DOHH2 (cell line): ENCODE results near the gene THAP4.

ENCODE experiments used
- H3F3A ChIP-seq: fragments of 200-600 bp; sonication (generic), shearing (Covaris generic); 2 replicates; pipeline ENCODE4 v1.6.0; 2016; ENCODE audit warnings: antibody characterized with exemption, mild to moderate bottlenecking; ENCODE audit not compliant: control insufficient read depth, insufficient read depth
- H3K27ac ChIP-seq: fragments of 200-600 bp; sonication (generic); 2 replicates; pipeline ENCODE4 v1.5.1; 2014; ENCODE audit warnings: low read depth, mild to moderate bottlenecking, low read length, moderate library complexity
- H3K27me3 ChIP-seq: fragments of 200-600 bp; sonication (generic); 2 replicates; pipeline ENCODE4 v1.6.1; 2014; ENCODE audit warnings: mild to moderate bottlenecking, low read length, mixed read lengths; ENCODE audit not compliant: control insufficient read depth
- H3K36me3 ChIP-seq: fragments of 200-600 bp; sonication (generic); 2 replicates; pipeline ENCODE4 v1.6.1; 2014; ENCODE audit warnings: mild to moderate bottlenecking, low read length, moderate library complexity, mixed read lengths; ENCODE audit not compliant: control insufficient read depth
- H3K4me1 ChIP-seq: fragments of 200-600 bp; sonication (generic); 2 replicates; pipeline ENCODE4 v1.6.1; 2014; ENCODE audit warnings: mild to moderate bottlenecking, low read length, mixed read lengths; ENCODE audit not compliant: control insufficient read depth
- H3K4me2 ChIP-seq: fragments of 200-600 bp; sonication (generic); 2 replicates; pipeline ENCODE4 v1.6.0; 2014; ENCODE audit warnings: mild to moderate bottlenecking, low read length, moderate library complexity
- H3K4me3 ChIP-seq: fragments of 200-600 bp; sonication (generic); 2 replicates; pipeline ENCODE4 v1.5.1; 2014; ENCODE audit warnings: mild to moderate bottlenecking, low read length, mixed read lengths
- H3K79me2 ChIP-seq: fragments of 200-600 bp; sonication (generic); 2 replicates; pipeline ENCODE4 v1.6.1; 2014; ENCODE audit warnings: mild to moderate bottlenecking, low read length, mixed read lengths; ENCODE audit not compliant: control insufficient read depth
- H3K9me2 ChIP-seq: fragments of 200-600 bp; sonication (generic); replicated peaks from 2 replicates; pipeline ENCODE4 v1.6.1; 2014; ENCODE audit warnings: mild to moderate bottlenecking, low read length, mixed read lengths; ENCODE audit not compliant: control insufficient read depth
- H3K9me3 ChIP-seq: fragments of 200-600 bp; sonication (generic); 2 replicates; pipeline ENCODE4 v1.6.1; 2014; ENCODE audit warnings: antibody characterized with exemption, low read length, mixed read lengths; ENCODE audit not compliant: control insufficient read depth, insufficient read depth
- H4K20me1 ChIP-seq: fragments of 200-600 bp; sonication (generic); 2 replicates; pipeline ENCODE4 v1.6.0; 2014; ENCODE audit warnings: low read depth, mild to moderate bottlenecking, antibody characterized with exemption, low read length, moderate library complexity; ENCODE audit not compliant: control insufficient read depth, insufficient read depth
- EZH2phosphoT487 ChIP-seq: fragments of 200-600 bp; sonication (generic); IDR thresholded peaks from 2 replicates; pipeline ENCODE4 v1.6.1; 2017; ENCODE audit warnings: borderline replicate concordance, mild to moderate bottlenecking, antibody characterized with exemption, low read length, moderate library complexity, mixed read lengths
- TF ChIP-seq, protein P1 (sequence below): fragments of 200-600 bp; sonication (generic); IDR thresholded peaks from one replicate; pipeline ENCODE4 v1.5.1; 2014; ENCODE audit warnings: antibody characterized with exemption, mild to moderate bottlenecking, low read depth, low read length; ENCODE audit not compliant: poor library complexity, severe bottlenecking

Gene THAP4

DNA sequence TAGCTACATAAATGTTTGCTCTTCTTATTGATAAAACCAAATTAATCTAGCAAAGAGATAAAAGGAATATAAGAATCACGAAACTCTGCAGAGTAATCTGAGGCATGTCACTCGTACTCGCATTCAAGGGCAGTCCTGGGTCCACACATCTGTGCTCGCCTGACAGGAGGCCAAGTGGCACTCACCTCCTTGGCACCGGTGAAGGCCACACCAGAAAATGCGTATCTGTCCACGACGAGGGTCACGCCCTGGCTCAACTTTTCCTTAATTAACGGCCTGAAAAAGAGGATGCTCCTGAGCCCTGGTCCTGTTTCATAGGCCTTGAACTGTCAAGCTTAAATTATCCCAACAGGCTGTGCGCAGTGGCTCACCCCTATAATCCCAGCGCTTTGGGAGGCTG is 43.1 kb upstream of the THAP4 start:
- H3K27me3 ChIP-seq, result no peaks in the 10 kb centered on the region
- no peaks in the 10 kb centered on the region for H3K9me2 ChIP-seq
- H3K36me3 ChIP-seq, result peaks cover 100% of the 10 kb centered on the region
- 0 out of 2 replicates have a peak, but pooled peaks cover 3% of the 10 kb centered on the region for H3K4me1 ChIP-seq
- H3K79me2 ChIP-seq, result peaks cover 50% of the 10 kb centered on the region
- H3F3A ChIP-seq, result no peaks in the 10 kb centered on the region
- H4K20me1 ChIP-seq, result no peaks in the 10 kb centered on the region
- no peak for TF ChIP-seq EZH2phosphoT487
- TF ChIP-seq, protein P1, sequence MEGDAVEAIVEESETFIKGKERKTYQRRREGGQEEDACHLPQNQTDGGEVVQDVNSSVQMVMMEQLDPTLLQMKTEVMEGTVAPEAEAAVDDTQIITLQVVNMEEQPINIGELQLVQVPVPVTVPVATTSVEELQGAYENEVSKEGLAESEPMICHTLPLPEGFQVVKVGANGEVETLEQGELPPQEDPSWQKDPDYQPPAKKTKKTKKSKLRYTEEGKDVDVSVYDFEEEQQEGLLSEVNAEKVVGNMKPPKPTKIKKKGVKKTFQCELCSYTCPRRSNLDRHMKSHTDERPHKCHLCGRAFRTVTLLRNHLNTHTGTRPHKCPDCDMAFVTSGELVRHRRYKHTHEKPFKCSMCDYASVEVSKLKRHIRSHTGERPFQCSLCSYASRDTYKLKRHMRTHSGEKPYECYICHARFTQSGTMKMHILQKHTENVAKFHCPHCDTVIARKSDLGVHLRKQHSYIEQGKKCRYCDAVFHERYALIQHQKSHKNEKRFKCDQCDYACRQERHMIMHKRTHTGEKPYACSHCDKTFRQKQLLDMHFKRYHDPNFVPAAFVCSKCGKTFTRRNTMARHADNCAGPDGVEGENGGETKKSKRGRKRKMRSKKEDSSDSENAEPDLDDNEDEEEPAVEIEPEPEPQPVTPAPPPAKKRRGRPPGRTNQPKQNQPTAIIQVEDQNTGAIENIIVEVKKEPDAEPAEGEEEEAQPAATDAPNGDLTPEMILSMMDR, result no peak
- no peak overlapping the region for H3K4me3 ChIP-seq
- no peaks in the 10 kb centered on the region for H3K9me3 ChIP-seq
- no peak overlapping the region for H3K27ac ChIP-seq
- no peak overlapping the region for H3K4me2 ChIP-seq

DNA sequence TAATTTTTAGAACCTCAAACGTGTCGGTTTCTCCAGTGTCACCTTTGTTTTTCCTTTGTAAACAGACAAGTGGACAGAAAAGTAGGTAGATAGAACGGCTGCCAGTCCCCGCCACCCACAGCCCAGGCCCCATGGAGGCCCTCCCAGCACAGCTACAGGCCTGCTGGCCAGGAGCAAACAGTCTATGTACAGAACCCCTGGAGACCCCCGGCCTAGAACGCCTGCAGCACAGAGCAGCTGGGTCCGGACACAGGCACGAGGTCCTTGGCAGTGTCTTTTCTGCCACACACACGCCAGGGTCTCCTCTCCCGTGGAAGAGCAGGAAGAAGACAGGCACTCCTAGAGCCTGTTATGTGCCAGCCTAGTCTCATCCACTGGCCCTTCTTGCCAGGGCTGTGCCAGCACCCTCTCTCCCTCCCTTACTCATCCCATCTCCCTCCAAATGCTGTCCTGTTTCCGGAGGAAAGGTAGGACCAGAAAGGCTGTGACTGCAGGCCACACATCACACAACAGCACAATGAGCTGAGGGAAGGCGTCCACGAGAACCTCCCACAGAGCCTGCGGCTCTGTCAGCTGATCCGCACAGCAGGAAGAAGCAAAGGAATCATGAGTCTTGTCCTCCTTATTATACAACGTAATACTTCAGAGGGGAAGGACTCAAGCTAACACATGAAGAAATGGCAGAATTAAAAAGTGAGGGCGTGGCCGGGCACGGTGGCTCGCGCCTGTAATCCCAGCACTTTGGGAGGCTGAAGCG is 42.0 kb upstream of the THAP4 start:
- Histone ChIP-seq H3K27me3 (no peaks in the 10 kb centered on the region), H3K36me3 (peaks cover 99% of the 10 kb centered on the region), H4K20me1 (no peaks in the 10 kb centered on the region), H3F3A (no peaks in the 10 kb centered on the region), H3K4me2 (no peak overlapping the region), H3K9me3 (no peaks in the 10 kb centered on the region), H3K9me2 (no peaks in the 10 kb centered on the region), H3K27ac (no peak overlapping the region), H3K4me3 (no peak overlapping the region), H3K4me1 (no peaks in the 10 kb centered on the region), H3K79me2 (peaks cover 39% of the 10 kb centered on the region)
- TF ChIP-seq, protein P1, result no peak
- no peak for TF ChIP-seq EZH2phosphoT487

DNA sequence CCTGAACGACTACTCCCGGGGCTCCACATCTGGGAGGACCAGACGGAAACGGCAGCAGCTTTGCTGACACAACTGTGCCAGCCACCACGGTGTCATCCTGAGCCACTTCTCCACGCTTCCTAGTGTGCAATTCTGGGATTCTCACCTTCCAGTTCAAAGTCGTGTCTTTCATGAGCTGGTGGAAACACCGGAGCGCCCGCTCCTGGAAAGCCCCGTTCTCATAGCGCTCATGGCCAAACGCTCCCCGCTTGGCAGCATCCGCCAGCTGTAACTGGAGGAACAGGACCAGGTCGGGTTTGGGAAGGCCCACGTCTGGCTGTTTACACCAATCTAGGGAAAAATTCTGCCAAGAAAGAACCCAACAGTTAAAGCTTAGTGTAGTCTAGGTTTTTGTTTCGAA is 41.3 kb upstream of the THAP4 start:
- H3K9me2 ChIP-seq, result no peaks in the 10 kb centered on the region
- no peak overlapping the region for H3K27ac ChIP-seq
- H3K4me1 ChIP-seq, result no peaks in the 10 kb centered on the region
- H3K79me2 ChIP-seq, result peaks cover 32% of the 10 kb centered on the region
- TF ChIP-seq, protein P1, result no peak
- TF ChIP-seq EZH2phosphoT487, result no peak
- H3K36me3 ChIP-seq, result peaks cover 95% of the 10 kb centered on the region
- H3K4me2 ChIP-seq, result no peak overlapping the region
- no peaks in the 10 kb centered on the region for H3K9me3 ChIP-seq
- H3F3A ChIP-seq, result no peaks in the 10 kb centered on the region
- no peaks in the 10 kb centered on the region for H4K20me1 ChIP-seq
- no peaks in the 10 kb centered on the region for H3K27me3 ChIP-seq
- H3K4me3 ChIP-seq, result no peak overlapping the region
